Activated CD4-positive, alpha-beta T cell treated with anti-CD3 and anti-CD28 coated beads for 1 hour (primary cell): ENCODE measurements around the gene USF3.
A peak's percentile ranks its signal among the peaks of the same experiment; 100 is the strongest.

Source experiments
- DNase-seq: peaks from one replicate; pipeline ENCODE4 v3.0.0-alpha.2; 2020

USF3 gene, protein sequence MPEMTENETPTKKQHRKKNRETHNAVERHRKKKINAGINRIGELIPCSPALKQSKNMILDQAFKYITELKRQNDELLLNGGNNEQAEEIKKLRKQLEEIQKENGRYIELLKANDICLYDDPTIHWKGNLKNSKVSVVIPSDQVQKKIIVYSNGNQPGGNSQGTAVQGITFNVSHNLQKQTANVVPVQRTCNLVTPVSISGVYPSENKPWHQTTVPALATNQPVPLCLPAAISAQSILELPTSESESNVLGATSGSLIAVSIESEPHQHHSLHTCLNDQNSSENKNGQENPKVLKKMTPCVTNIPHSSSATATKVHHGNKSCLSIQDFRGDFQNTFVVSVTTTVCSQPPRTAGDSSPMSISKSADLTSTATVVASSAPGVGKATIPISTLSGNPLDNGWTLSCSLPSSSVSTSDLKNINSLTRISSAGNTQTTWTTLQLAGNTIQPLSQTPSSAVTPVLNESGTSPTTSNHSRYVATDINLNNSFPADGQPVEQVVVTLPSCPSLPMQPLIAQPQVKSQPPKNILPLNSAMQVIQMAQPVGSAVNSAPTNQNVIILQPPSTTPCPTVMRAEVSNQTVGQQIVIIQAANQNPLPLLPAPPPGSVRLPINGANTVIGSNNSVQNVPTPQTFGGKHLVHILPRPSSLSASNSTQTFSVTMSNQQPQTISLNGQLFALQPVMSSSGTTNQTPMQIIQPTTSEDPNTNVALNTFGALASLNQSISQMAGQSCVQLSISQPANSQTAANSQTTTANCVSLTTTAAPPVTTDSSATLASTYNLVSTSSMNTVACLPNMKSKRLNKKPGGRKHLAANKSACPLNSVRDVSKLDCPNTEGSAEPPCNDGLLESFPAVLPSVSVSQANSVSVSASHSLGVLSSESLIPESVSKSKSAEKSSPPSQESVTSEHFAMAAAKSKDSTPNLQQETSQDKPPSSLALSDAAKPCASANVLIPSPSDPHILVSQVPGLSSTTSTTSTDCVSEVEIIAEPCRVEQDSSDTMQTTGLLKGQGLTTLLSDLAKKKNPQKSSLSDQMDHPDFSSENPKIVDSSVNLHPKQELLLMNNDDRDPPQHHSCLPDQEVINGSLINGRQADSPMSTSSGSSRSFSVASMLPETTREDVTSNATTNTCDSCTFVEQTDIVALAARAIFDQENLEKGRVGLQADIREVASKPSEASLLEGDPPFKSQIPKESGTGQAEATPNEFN (N-terminal part only)

DNA sequence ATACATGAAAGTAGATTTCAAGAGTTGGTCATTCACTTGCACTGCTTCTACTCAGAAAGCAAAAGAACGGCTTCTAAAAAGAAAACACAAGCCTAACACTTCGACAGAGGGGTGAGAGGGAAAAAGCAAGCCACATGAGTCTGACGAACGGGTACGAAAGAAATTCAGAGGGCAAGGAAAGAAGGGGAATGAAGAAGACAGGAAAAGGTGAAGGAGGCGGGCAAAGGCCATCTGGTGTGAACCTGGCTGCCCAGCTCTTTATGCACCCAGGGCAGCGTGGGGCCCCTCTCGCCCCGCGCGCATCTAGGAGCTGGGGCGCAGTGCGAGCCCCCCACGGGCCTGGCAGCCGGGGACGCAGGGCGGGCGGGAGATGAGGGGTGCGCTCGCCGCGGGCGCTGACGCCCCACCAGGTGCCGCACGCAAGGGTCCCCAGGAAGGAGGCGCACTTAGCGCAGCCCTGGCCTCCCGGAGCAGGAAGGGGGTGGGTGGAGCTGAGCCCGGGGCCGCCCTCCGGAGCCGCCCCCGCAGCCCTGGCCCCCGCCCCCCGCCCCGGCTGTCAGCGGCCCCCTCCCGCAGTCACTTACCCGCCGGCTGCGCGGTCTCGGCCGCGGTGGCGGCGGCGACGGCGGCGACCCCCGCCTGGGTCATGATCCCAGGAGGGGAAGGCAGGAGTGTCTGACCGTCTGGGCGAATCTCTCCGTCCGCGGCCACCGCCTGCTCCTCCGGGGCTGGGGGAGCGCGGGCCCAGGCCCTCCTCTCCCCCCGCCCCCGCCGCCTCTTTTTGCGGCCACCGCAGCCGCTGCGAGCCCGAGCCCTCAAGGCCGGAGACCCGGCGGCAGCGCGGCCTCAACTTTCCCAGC lies at the start of gene USF3:
TSS of gene USF3 (minus strand) at position 857 of the 860 bp plus-strand sequence. CDS start 21,764 bp downstream, outside the sequence.
- DNase-seq = peak; percentile 73

DNA sequence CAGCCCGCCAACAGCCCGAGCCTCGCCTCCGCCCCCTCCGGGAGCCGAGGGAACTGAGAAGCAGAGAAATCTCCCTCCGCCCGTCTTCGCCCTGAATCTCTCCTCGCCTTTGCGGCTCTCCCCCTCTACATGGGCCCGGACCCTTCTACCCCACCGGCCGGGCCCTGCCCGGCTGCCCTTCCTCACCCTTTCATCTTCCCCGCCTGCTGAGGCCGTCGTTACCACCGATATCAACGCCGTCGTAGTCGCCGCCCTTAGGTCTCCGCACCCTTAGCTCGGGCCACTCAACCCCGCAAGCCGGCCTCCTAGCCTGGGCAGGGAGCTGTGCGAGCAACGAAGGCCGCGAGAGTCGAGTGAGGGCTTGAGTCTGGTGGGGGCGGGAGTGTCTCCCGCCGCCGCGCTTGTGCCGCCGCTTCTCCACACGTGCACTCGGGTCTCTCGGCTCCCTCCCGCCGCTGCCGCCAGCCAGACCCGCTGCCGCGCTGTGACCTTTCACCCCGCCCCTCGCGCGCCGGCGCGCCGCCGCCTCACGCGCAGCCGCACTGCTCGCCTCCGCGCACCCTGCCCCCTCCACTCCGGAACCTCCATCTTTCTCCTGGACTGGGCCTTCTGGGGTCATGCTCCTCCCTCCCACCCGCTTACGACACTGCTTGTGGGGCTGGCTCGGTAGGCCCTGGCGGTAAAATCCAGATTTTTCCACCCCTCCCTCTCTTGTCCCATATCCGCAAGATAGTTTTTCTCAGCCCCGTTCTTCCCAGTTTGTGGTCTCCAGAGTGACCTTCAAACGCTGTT lies 49.5 kb upstream of the USF3 start, which contains the start of gene NAA50:
TSS of gene NAA50 (minus strand) at position 494 of the 792 bp plus-strand sequence. CDS start at position 194, 300 bp downstream.
- peak; percentile 92 for DNase-seq

DNA sequence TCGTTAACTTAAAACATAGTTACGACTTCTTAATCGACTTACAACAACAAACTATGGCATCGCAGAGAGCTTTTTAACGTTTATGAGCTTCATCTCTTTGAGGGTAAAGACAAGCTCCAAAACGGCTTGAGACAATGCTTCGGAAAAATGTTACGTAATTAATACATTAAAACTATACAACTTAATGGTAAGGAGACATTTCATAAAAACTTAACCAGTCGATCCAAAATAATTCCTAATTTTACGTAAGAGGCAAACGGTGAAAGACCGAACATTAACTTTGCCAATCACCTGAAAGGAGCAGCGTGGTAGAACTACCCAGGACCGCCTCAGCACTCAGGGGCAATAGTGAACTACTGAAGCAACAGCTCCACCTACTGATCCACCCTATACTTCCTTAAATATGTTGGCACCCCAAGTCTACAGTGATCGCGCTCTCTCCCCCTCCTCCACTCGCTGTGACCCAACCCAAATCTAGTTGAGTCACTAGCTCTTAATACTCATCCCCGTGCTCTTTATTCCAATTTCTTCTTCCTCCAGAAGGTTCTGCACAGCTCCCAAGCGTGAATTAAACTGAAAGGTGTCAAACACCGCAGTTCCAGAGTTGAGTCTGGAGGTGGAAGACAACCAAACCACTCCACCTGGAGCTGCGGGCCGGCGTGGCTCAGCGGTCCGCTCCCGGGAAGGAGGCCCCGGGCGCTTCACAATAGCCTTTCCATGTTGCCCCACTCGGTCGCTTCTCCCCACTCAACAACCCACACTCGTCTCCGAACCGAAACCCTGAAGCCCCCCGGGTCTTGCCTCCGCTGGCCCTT lies 48.7 kb upstream of the USF3 start:
- peak; percentile 67 for DNase-seq

DNA sequence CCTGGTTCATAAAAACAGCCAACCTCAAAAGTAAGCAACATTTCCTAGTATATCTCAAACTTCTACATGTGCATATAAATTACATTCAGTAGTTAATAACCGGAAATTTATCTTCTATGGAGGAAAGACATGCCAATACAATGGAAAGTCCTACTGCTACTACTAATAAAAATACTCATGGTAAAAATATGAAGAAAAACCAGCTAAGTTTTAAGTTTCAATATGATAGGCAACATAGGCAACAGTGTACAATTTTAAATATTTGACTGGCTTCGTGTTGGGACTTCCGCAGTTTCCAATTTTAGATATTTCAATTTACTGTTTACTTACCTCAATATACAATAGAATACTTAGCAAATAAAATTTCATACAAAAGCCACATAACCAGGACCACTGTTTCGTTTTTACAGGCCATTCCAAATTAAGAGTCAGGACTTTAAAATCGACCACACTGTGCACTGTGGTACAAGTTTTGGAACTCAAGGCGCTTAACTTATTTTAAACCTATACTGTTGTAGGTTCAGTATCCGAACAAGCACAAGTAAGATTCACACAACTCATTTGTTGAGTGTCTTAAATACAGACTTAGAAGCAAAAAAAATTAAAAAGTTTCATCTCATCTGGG lies 46.7 kb upstream of the USF3 start:
- no peak for DNase-seq

DNA sequence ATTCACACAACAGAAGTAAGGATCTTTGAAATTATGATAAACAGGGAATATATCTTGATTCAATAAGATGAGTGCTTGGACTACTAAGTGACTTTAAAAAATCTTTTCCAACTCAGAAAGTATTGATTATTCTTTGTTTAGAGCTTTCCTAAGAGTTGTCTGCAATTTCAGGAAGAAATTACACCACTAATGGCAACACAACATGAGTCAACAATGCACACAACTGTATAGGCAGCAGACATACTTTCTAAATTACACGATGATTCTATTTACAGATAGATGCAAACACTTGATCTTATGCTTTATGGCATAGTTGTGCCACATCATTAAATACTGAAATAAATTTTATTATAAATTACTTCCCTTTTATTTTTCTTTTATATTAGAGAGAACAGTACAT lies 45.2 kb upstream of the USF3 start:
- DNase-seq = no peak

DNA sequence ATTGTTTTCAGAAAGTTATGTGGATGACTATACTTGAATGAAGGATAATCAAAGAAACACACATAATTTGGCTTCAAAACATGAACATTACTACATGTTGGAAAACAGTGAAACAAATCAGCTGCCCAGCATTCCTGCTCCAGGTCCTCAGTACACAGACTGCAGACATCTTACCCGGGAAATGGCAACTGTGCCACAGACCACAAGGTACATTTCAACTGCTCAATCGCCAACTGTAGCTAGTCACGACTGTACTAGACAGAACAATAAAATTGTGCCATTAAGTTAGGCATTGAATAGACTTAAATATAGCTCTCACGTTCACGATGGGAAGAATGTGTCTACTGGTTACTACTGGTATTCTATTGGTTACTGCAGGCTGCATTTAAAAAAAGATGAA lies 44.6 kb upstream of the USF3 start:
- DNase-seq = no peak

DNA sequence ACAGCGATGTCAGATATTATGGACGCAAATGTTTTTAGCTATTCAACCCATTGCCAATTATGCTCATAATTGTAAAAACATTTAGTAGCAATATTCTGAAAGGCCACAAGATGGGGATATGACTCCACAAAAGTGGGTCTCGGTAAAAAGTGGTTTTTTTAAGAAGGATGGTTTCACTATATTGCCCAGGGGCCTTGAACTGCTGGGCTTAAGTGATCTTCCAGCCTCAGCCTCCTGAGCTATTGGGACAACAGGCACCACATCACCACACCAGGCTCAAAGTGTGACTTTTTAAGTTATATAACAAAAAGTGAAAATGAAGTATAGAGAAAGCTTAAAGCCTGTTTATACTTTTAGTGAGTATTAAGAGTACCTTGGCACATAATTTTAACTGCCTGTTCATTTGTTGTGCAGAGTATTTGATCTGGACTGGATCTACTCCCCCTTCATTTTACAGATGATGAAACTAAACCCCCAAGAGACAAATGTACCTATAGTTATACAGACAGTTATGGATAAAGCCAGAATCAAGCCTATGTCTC lies 40.2 kb upstream of the USF3 start:
- peak; percentile 11 for DNase-seq

DNA sequence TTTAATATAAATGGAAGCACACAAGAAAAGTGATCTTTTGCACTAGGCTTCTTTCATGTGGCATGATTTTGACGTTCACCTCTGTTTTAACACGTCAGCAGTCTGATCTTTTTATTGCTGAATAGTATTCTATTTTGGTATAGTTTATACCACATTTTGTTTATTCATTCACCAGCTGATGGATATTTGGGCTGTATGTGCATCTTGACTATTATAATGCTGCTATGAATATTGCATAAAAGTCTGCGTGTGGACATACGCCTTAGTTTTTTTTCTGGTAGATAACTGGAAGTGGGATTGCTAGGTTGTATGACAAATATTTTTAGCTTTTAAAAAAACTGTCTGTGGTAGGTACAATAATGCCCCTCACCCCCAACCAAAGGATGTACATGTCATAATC lies 35.3 kb upstream of the USF3 start:
- DNase-seq = no peak

DNA sequence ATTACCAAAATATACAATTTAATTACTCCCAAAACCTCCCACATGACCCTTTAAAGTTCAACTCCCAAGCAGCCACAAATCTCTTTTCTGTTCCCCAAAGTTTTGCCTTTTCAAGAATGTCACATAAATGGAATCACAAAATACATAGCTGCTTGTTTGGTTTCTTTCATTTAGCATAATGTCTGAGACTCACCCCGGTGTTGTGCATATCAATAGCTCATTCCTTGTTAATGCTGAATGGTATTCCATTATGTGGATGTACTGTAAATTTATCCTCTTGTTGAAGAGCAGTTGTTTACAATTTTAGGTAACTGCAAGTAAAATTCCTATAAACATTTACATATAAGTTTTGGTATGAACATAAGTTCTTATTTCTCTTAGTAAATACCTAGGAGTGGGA lies 34.1 kb upstream of the USF3 start:
- DNase-seq = no peak

DNA sequence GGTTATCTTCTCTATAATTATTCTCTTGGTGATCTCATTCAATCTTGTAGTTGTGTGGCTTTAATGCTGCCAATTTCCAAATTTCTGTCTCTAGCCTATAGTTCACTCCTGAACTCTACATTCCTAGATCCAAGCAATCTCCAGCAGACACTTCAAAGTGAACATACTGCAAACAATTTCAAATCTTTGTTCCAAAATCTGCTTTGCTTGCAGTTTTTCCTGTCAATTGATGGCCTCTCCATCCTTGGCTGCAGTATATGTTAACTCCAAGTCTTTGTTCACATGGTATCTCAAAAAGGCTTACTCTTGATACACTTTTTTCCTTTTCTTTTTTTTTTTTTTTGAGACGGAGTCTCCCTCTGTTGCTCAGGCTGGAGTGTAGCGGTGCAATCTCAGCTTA lies 32.2 kb upstream of the USF3 start:
- DNase-seq = no peak

DNA sequence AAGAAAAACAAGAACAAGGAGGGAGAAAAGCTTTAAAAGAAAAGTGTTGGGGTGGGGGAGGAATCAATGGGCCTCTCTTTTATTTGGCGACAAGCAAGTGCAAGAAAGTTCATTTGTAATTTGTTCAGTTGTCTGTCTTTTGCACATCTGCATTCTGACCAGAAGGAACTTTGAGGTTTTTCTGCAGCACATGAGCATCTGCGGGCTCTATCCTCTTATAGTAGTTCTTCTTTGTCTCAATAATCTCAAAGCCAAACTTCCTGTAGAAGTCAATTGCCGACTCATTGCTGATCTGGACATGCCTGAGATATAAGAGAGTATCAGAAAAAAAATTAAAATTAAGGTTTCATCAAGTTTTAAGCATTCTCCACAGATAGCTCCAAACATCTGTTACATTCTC lies 25.2 kb upstream of the USF3 start:
- no peak for DNase-seq

DNA sequence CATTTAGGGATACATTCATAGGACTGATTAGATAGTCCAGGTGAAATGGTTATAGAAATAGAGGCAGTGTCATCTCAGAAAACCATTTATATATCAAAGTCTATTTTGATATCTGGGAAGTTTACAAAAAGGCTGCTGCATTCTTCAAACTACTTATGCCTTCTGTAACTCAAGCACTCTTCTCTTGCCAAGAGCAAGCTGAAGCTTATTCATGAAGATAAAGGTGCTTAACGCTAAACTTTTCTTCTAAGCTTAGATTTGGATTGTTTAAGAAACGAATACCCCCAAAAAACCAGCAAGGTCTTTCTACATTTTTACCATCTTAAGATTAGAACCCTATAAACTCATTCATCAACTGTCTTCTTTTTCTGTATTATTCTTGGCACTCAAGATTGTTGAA lies 23.3 kb upstream of the USF3 start:
- no peak for DNase-seq

DNA sequence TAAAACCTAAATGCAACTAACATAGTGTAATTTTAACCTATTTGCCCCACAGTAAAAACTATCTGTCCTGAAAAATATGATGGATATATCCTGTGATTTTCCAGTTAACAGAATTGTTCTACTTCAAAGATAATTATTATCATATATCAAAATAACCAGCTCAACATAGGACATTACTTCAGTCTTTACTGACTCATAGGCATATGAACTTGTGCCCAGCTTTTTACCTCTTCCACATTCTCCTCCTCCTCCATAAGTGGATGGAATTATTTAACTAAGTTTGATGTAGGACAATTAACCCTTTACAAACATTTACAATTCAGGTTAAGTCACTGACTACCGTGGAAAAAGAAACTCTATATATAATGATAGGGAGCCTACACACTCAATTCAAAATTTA lies 22.9 kb upstream of the USF3 start:
- no peak for DNase-seq

DNA sequence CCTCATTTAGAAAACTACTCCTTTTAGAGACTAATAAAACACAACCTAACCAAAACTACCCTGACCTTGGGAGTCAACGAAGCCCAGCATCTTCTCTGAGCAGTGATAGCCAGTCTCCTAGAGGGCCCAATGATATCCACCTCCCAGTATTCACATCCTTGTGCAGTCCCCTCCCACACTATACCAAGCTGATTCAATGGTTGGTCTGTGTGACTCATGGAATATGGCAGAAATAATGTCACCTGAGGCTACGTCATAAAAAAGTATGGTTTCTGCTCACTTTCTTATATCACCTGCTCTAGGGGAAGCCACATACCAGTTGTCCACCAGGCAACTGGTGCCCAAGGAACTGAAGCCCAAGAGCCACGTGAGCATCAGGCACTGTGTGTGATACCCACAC lies 21.4 kb upstream of the USF3 start:
- DNase-seq = no peak

DNA sequence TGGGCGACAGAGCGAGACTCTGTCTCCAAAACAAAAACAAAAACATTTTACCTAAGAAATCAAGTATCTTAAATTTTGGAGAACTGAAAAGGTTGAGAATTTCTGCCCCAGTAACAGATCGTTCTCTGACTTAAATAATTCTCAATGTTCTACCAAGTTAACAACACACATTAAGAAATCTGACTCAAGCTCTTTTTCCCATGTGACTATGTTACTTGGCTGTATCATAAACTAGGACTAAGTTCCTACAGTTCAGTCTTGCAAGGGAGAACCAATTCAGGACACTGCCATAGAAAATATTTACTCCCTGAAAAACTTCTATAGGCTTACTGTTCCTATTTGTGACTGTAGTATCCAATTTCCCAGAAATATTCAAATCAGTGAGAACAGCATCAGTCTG lies 20.9 kb upstream of the USF3 start:
- no peak for DNase-seq

DNA sequence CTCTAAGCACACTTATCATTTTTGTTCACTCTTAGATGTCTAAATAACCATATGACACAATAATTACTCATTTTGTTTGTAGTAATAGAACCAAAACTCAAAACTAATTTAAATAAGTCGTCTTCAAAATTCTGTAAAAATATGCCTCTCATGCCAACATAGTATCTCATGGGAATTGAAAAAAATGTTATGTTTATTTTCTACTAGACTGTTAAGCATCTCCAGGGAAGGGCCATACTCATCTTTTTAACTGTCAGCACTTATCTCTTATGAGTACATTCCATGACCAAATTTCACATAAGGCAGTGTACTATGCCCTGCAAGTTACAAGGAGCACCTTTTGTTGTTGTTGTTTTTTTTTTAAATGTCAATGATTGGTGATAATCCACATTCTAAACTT lies 18.3 kb upstream of the USF3 start:
- no peak for DNase-seq

DNA sequence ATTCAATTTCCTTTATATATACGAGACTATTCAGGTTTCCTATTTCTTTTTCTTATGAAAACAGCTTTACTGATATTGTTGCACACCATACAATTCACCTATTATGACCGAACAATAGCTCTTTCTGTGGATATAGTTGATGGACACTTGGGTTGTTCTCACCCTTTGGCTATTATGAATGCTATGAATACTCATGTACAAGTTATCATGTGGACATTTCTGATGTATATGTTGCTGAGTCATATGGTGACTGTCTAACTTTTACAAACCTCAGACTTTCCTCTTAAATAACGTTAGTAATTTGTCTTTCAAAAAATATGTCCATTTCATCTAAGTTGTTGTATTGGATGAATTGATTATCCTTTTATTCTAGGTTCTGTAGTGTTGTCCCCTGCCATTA lies 15.7 kb upstream of the USF3 start:
- no peak for DNase-seq

DNA sequence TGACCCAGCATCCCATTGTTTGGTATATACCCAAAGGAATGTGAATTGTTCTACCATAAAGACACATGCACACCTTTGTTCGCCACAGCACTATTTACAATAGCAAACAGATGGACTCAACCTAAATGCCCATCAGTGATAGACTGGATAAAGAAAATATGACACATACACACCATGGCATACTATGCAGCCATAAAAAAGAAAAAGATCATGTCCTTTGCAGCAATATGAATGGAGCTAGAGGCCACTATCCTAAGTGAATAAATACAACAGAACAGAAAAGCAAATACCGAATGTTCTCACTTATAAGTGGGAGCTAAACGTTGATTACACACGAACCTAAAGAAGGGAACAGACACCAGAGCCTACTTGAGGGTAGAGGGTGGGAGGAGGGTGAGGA lies 11.4 kb upstream of the USF3 start:
- no peak for DNase-seq

DNA sequence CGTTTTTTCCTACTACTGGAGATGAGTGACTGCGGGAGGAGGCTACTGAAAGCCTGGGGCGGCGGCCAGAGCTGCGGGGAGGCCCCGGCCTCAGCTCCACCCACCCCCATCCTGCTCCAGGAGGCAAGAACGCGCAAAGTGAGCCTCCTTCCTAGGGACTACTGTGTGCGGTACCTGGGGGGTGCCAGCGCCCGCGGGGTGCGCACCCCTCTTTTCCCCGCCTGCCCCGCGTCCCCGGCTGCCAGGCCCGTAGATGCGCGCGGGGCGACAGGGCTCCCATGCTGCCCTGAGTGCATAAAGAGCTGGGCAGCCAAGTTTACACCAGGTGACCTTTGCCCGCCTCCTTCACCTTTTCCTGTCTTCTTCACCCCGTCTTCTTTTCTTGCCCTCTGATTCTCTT lies 2.5 kb upstream of the USF3 start:
- DNase-seq = no peak
